ENCODE measurements around the gene SYT12.

Gene SYT12

GRCh38 chr11:67043572-67044349, 20.8 kb downstream of the SYT12 start:
- DNase-seq (ENCODE audit: low read depth) = no peak
- no peak overlapping the region for H3K4me3 ChIP-seq (ENCODE audit: control insufficient read depth, low read depth, low read length)
- no peak for TF ChIP-seq CTCF (IDR thresholded peaks at IDR 0.05; ENCODE audit: control insufficient read depth, insufficient read depth, low read depth, low read length, missing control alignments)

- H3K4me3 ChIP-seq (ENCODE audit: control insufficient read depth, low read depth, low read length) = no peak overlapping the region
- TF ChIP-seq CTCF (IDR thresholded peaks at IDR 0.05; ENCODE audit: control insufficient read depth, insufficient read depth, low read depth, low read length, missing control alignments) = no peak
- no peak for DNase-seq (ENCODE audit: low read depth)
Measured at GRCh38 chr11:67044496-67044895, 21.6 kb downstream of the SYT12 start.

GRCh38 chr11:67045314-67045713, 22.4 kb downstream of the SYT12 start:
- no peak overlapping the region for H3K4me3 ChIP-seq (ENCODE audit: control insufficient read depth, low read depth, low read length)
- peak; percentile 54 for DNase-seq (ENCODE audit: low read depth)
- TF ChIP-seq CTCF (IDR thresholded peaks at IDR 0.05; ENCODE audit: control insufficient read depth, insufficient read depth, low read depth, low read length, missing control alignments) = peak; percentile 10

GRCh38 chr11:67048515-67049130, 25.7 kb downstream of the SYT12 start:
- DNase-seq (ENCODE audit: low read depth) = no peak

GRCh38 chr11:67050139-67050538, 27.2 kb downstream of the SYT12 start:
- DNase-seq (ENCODE audit: low read depth) = no peak
- no peak for TF ChIP-seq CTCF (IDR thresholded peaks at IDR 0.05; ENCODE audit: control insufficient read depth, insufficient read depth, low read depth, low read length, missing control alignments)
- H3K4me3 ChIP-seq (ENCODE audit: control insufficient read depth, low read depth, low read length) = no peak overlapping the region

More at GRCh38 chr11:67048515-67049130, 25.7 kb downstream of the SYT12 start:
- TF ChIP-seq CTCF (IDR thresholded peaks at IDR 0.05; ENCODE audit: control insufficient read depth, insufficient read depth, low read depth, low read length, missing control alignments) = no peak
- no peak overlapping the region for H3K4me3 ChIP-seq (ENCODE audit: control insufficient read depth, low read depth, low read length)

- DNase-seq (ENCODE audit: low read depth) = no peak
- no peak overlapping the region for H3K4me3 ChIP-seq (ENCODE audit: control insufficient read depth, low read depth, low read length)
- TF ChIP-seq CTCF (IDR thresholded peaks at IDR 0.05; ENCODE audit: control insufficient read depth, insufficient read depth, low read depth, low read length, missing control alignments) = no peak
Measured at GRCh38 chr11:67051180-67051893, 28.4 kb downstream of the SYT12 start.
